GM19240 (cell line): Measurements from ENCODE around the gene ACTR2.
"Not testable (repeated sequence)": the region's sequence is repeated elsewhere in the genome, so short reads cannot be mapped to it uniquely, and the experiment has no call there.

ENCODE experiments used
- DNase-seq: peaks from one replicate; pipeline ENCODE4 v3.0.0; 2011; ENCODE audit warnings: low spot score; ENCODE audit not compliant: insufficient read length

Gene ACTR2

GRCh38 chr2:65228263-65228750 lies 676 bp downstream of the ACTR2 start:
- no peak for DNase-seq

GRCh38 chr2:65231121-65231520 lies 3.5 kb downstream of the ACTR2 start:
- DNase-seq, result no peak

- DNase-seq, result no peak
These were observed 4.4 kb downstream of the ACTR2 start for GRCh38 chr2:65231892-65232477.

GRCh38 chr2:65232636-65233035 lies 5.0 kb downstream of the ACTR2 start:
- DNase-seq, result no peak

GRCh38 chr2:65240657-65241056 lies 13.0 kb downstream of the ACTR2 start:
- no peak for DNase-seq

GRCh38 chr2:65244452-65244851 lies 16.8 kb downstream of the ACTR2 start:
- DNase-seq, result not testable (repeated sequence)

GRCh38 chr2:65252640-65253039 lies 25.0 kb downstream of the ACTR2 start:
- DNase-seq, result no peak

GRCh38 chr2:65255356-65255755 lies 27.7 kb downstream of the ACTR2 start:
- DNase-seq, result no peak

GRCh38 chr2:65256054-65256453 lies 28.4 kb downstream of the ACTR2 start:
- DNase-seq, result no peak

GRCh38 chr2:65257866-65258265 lies 30.2 kb downstream of the ACTR2 start:
- DNase-seq, result not testable (repeated sequence)

- DNase-seq, result no peak
These were observed 34.0 kb downstream of the ACTR2 start for GRCh38 chr2:65261676-65262075.

- DNase-seq, result no peak
These were observed 35.6 kb downstream of the ACTR2 start for GRCh38 chr2:65263262-65263661.

GRCh38 chr2:65263986-65264385 lies 36.4 kb downstream of the ACTR2 start:
- DNase-seq, result no peak

- DNase-seq, result no peak
These were observed 37.4 kb downstream of the ACTR2 start for GRCh38 chr2:65264821-65265670.

- DNase-seq, result no peak
These were observed 38.0 kb downstream of the ACTR2 start for GRCh38 chr2:65265671-65266045.

- no peak for DNase-seq
These were observed 39.4 kb downstream of the ACTR2 start for GRCh38 chr2:65267008-65267407.

- DNase-seq, result no peak
These were observed 41.3 kb downstream of the ACTR2 start for GRCh38 chr2:65268957-65269356.

GRCh38 chr2:65273344-65273743 lies 45.7 kb downstream of the ACTR2 start:
- no peak for DNase-seq

- no peak for DNase-seq
These were observed 47.7 kb downstream of the ACTR2 start for GRCh38 chr2:65275141-65275915.

GRCh38 chr2:65276609-65277008 lies 49.0 kb downstream of the ACTR2 start:
- DNase-seq, result no peak

- DNase-seq, result no peak
These were observed 49.5 kb downstream of the ACTR2 start for GRCh38 chr2:65277118-65277517.
